Breast epithelium (tissue), 3 donors: ENCODE data around the gene CDYL.

Experiments
- POLR2A ChIP-seq: fragments of 450-650 bp; IDR thresholded peaks from one replicate; pipeline ENCODE4 v1.6.1; 2016; ENCODE audit warnings: antibody characterized with exemption, mild to moderate bottlenecking, moderate library complexity
- TF ChIP-seq, protein P1 (sequence below), 3 donors: fragments of 450-650 bp; IDR thresholded peaks; one replicate each; pipeline ENCODE4 v1.5.1; 2016 to 2017; ENCODE audit warnings: antibody characterized with exemption in 3 of 3, mild to moderate bottlenecking in 3 of 3, moderate library complexity in 3 of 3

DNA sequence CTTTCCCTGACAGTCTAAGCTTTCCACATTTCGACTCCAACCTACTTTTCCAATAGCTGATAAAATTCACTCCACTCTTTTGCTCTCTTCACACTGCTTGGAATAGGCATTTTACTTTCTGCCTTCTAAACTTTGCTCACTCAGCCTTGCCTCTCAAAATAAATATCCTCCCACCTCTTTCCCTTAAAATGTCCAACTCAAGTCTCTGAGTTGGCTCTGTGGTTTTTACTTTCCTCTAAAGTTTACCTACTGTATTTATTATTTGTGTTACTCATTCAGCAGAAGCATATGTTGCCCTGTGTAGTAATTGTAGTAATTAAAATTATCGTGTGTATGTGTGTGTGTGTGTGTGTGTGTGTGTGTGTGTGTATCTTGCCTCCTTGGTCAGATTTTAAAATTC lies 20.0 kb upstream of the CDYL start:
- TF ChIP-seq, protein P1, sequence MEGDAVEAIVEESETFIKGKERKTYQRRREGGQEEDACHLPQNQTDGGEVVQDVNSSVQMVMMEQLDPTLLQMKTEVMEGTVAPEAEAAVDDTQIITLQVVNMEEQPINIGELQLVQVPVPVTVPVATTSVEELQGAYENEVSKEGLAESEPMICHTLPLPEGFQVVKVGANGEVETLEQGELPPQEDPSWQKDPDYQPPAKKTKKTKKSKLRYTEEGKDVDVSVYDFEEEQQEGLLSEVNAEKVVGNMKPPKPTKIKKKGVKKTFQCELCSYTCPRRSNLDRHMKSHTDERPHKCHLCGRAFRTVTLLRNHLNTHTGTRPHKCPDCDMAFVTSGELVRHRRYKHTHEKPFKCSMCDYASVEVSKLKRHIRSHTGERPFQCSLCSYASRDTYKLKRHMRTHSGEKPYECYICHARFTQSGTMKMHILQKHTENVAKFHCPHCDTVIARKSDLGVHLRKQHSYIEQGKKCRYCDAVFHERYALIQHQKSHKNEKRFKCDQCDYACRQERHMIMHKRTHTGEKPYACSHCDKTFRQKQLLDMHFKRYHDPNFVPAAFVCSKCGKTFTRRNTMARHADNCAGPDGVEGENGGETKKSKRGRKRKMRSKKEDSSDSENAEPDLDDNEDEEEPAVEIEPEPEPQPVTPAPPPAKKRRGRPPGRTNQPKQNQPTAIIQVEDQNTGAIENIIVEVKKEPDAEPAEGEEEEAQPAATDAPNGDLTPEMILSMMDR (IDR thresholded peaks at IDR 0.05) = no peak
- TF ChIP-seq POLR2A = no peak
